Adrenal gland (tissue), 12 donors: ENCODE data around the gene ZXDC. TPM values are rescaled to one million over a fixed set of nuclear protein-coding genes. Genes with fewer than 3 reads are reported as not detected.

Experiments used
- DNase-seq, 7 donors: peaks; one replicate each; pipeline ENCODE4 v3.0.0-alpha.2; 2019 to 2020
- H3K27ac ChIP-seq, 5 donors: fragments of 200-600 bp; sonication (generic) in 4 of 5; 1 replicate in 3 of 5; 2 replicates in 2 of 5; pipeline versions ENCODE4 v1.5.1 to v1.8.0; 2016 to 2020; ENCODE audit warnings: mild to moderate bottlenecking in 1 of 5
- H3K27me3 ChIP-seq: fragments of 200-600 bp; 2 replicates; pipeline ENCODE4 v1.8.0; 2021
- H3K36me3 ChIP-seq, 2 donors: fragments of 200-600 bp; replicated peaks in 1 of 2; 1 replicate in 1 of 2; 2 replicates in 1 of 2; pipeline versions ENCODE4 v1.5.1 to v1.8.0; 2018 to 2022
- H3K4me1 ChIP-seq, 2 donors: fragments of 200-600 bp; replicated peaks in 1 of 2; 1 replicate in 1 of 2; 2 replicates in 1 of 2; pipeline versions ENCODE4 v1.5.1 to v1.8.0; 2018 to 2021
- H3K4me3 ChIP-seq, 4 donors: fragments of 200-600 bp; sonication (generic) in 3 of 4; one replicate each; pipeline ENCODE4 v1.5.1; 2016 to 2018
- H3K9me3 ChIP-seq, 3 donors: fragments of 200-600 bp; sonication (generic) in 1 of 3; replicated peaks in 1 of 3; 1 replicate in 2 of 3; 2 replicates in 1 of 3; pipeline versions ENCODE4 v1.5.1 to v1.8.0; 2016 to 2021
- POLR2A ChIP-seq, 2 donors: fragments of 450-650 bp; IDR thresholded peaks; one replicate each; pipeline ENCODE4 v1.6.1; 2017; ENCODE audit warnings: antibody characterized with exemption in 2 of 2, mild to moderate bottlenecking in 2 of 2, moderate library complexity in 1 of 2
- WGBS, 4 donors: extraction: QIAGEN DNeasy Blood & Tissue Kit in 2 of 4; methylation state at CpG; one replicate each; pipeline versions ENCODE4 v1.1.5 to v1.1.7; 2013 to 2017; 5-methylcytosine and 5-hydroxymethylcytosine counted together
- intact Hi-C, 2 donors: fragments of 100-400 bp; cut with DNase I; formaldehyde crosslinking; loops; one replicate each; pipeline versions ENCODE4 v1.14.1 to v1.15.0; 2022 to 2023
- polyA plus RNA-seq, 3 donors: library from polyadenylated mRNA; stranded (reverse); fragments of 200-250 nt in 2 of 3; fragments of 350-450 nt in 1 of 3; fragmentation: Illumina TruSeq in 1 of 3; extraction: RNeasy Lipid Tissue Mini Kit (QIAGEN cat#74804) in 1 of 3; gene quantifications; one replicate each; pipeline ENCODE4 v1.2.3, GENCODE V29; 2013 to 2014
- total RNA-seq, 9 donors: library from RNA; depleted of rRNA in 4 of 9; stranded (reverse); fragments of >200 nt in 4 of 9; fragments of 120-200 nt in 1 of 9; fragmentation: NEBNext Ultra II Directional in 1 of 9; extraction: Animal tissue kit (Norgen Biotek cat#: 25700) in 1 of 9; gene quantifications; one replicate each; pipeline versions ENCODE4 v1.1.0 to v1.2.4, GENCODE V29; 2013 to 2023
- TF ChIP-seq, protein P1 (sequence below), 6 experiments: fragments of 450-650 bp in 4 of 6; fragments of 200-600 bp in 2 of 6; sonication (generic) in 1 of 6; IDR thresholded peaks; 1 replicate in 5 of 6; 2 replicates in 1 of 6; pipeline versions ENCODE4 v1.5.1 to v1.8.0; 2016 to 2021; ENCODE audit warnings: antibody characterized with exemption in 6 of 6, mild to moderate bottlenecking in 2 of 6, moderate library complexity in 1 of 6
- donor health status: healthy with polysubstance abuse.
- donor health status: Bipolar disorder and iron deficiency.
- donor health status: DM: yes; HTN: yes; CAD: no.
- donor health status: DM: no; HTN: no; CAD: no.
- donor health status: DM: no; HTN: no; CAD: no.
- donor health status: DM: yes; HTN: yes; CAD: no.

ZXDC gene
- total and polyA plus RNA-seq, 12 donors: 16.4 to 45.2 (median 30.3) TPM

DNA sequence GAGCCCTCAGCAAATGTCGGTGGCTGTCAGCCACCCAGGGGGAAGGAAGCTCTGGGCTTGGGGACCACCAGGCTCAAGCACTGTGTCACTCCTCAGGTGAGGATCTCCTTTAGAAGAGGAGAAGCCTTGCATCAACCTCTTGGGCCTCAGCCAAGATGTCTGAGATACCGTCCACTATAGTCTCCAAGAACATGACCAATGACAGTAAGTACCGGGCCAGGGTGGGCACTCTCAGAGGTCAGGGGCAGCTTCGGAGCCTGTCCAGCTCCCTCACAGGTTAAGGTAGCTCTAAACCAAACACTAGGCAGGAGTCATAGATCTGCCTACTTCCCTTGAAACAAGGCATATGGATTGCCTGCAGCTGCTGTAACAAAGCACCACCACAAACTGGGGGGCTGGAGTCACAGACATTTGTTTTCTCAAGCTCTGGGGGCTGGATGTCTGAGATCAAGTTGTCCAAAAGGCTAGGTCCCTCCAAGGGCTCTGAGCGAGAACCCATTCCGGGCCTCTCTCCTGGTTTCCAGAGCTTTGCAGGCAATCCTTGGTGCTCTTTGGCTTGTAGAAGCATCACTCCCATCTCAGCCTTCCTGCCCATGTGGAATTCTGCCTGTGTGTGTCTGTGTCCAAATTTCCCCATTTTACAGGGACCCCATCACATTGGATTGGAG lies 79.7 kb downstream of the ZXDC start:
- no peak for DNase-seq
- H3K9me3 ChIP-seq: no peaks in the 10 kb centered on the region
- no peak for TF ChIP-seq POLR2A (IDR thresholded peaks at IDR 0.05)
- TF ChIP-seq, protein P1, sequence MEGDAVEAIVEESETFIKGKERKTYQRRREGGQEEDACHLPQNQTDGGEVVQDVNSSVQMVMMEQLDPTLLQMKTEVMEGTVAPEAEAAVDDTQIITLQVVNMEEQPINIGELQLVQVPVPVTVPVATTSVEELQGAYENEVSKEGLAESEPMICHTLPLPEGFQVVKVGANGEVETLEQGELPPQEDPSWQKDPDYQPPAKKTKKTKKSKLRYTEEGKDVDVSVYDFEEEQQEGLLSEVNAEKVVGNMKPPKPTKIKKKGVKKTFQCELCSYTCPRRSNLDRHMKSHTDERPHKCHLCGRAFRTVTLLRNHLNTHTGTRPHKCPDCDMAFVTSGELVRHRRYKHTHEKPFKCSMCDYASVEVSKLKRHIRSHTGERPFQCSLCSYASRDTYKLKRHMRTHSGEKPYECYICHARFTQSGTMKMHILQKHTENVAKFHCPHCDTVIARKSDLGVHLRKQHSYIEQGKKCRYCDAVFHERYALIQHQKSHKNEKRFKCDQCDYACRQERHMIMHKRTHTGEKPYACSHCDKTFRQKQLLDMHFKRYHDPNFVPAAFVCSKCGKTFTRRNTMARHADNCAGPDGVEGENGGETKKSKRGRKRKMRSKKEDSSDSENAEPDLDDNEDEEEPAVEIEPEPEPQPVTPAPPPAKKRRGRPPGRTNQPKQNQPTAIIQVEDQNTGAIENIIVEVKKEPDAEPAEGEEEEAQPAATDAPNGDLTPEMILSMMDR (IDR thresholded peaks at IDR 0.05): no peak
- no peaks in the 10 kb centered on the region for H3K36me3 ChIP-seq
- H3K27ac ChIP-seq: no peak overlapping the region
- H3K27me3 ChIP-seq: peaks cover 7% of the 10 kb centered on the region
- 87 to 96% (median 94%) methylated on average over 4 to 6 of the region's 6 CpGs for WGBS, 4 donors
- intact Hi-C loops: no loop called here
- H3K4me3 ChIP-seq: no peak overlapping the region
- H3K4me1 ChIP-seq: peaks cover 0 to 4% of the 10 kb centered on the region in 2 donors

- DNase-seq: no peak
- intact Hi-C loops: loop anchor here (5.0 kb wide), 2 partner anchors 133 to 263 kb away; no protein-coding TSS in a partner anchor
- Histone ChIP-seq H3K4me1 (peaks cover 0 to 4% of the 10 kb centered on the region in 2 donors), H3K9me3 (no peaks in the 10 kb centered on the region), H3K27me3 (peaks cover 7% of the 10 kb centered on the region), H3K4me3 (no peak overlapping the region), H3K36me3 (no peaks in the 10 kb centered on the region), H3K27ac (no peak overlapping the region)
- WGBS, 4 donors: 15 to 57% (median 16%) methylated on average over 1 to 30 of the region's 30 CpGs
- no peak for TF ChIP-seq POLR2A (IDR thresholded peaks at IDR 0.05)
- TF ChIP-seq, protein P1 (IDR thresholded peaks at IDR 0.05): no peak
Measured at GRCh38 chr3:126394977-126395321, 80.7 kb downstream of the ZXDC start.

- H3K4me1 ChIP-seq: peaks cover 0 to 4% of the 10 kb centered on the region in 2 donors
- no peak for TF ChIP-seq POLR2A (IDR thresholded peaks at IDR 0.05)
- TF ChIP-seq, protein P1 (IDR thresholded peaks at IDR 0.05): no peak
- H3K27me3 ChIP-seq: peaks cover 7% of the 10 kb centered on the region
- DNase-seq: peak in 6 of 7 donors; percentile 38 to 74 (median 46)
- no peaks in the 10 kb centered on the region for H3K9me3 ChIP-seq
- H3K36me3 ChIP-seq: no peaks in the 10 kb centered on the region
- H3K4me3 ChIP-seq: no peak within 1 kb of the TSS
- intact Hi-C loops: loop anchor here (5.0 kb wide), 2 partner anchors 132 to 262 kb away; no protein-coding TSS in a partner anchor
- H3K27ac ChIP-seq: no peak within 1 kb of the TSS
- WGBS, 4 donors: 34 to 78% (median 50%) methylated on average over 19 to 43 of the region's 43 CpGs
Measured at GRCh38 chr3:126394179-126394976, 81.3 kb downstream of the ZXDC start, which contains the start of gene CFAP100. CFAP100 (plus strand) TSS chr3:126394909; CDS start chr3:126396001, 1,092 bp downstream.

DNA sequence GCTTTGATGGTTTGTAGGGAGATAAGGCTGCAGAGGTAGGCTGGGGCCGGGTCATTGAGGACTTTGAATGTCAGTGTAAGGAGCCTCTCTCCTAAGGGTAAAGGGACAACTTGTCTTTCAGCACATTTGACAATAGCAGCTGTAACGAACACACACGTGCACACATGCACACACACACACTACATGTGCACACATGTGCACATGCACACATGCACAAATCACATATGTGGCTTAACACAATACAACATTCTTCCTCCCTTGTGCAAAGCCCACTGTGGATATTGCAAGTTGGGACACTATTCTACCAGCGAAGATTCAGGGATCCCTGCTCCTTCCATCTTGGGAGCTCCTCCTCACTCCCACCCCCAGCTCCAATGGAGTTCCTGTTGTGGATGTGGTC lies 82.1 kb downstream of the ZXDC start:
- Histone ChIP-seq H3K36me3 (no peaks in the 10 kb centered on the region), H3K4me3 (no peak overlapping the region), H3K27me3 (peaks cover 7% of the 10 kb centered on the region), H3K4me1 (peaks cover 4 to 9% of the 10 kb centered on the region in 2 donors), H3K9me3 (no peaks in the 10 kb centered on the region), H3K27ac (no peak overlapping the region)
- WGBS, 4 donors: 72 to 89% (median 80%) methylated on average over 4 of the region's 4 CpGs
- no peak for TF ChIP-seq POLR2A (IDR thresholded peaks at IDR 0.05)
- TF ChIP-seq, protein P1 (IDR thresholded peaks at IDR 0.05): no peak
- intact Hi-C loops: loop anchor here (5.0 kb wide), 2 partner anchors 131 to 261 kb away; no protein-coding TSS in a partner anchor
- no peak for DNase-seq
